Activated CD4-positive, alpha-beta memory T cell treated with anti-CD3 and anti-CD28 coated beads, Interleukin-2, amount 10 ng/mL, durations not matched to agents 7 days and 5 days (primary cell): ENCODE results near the gene IGIP. TPM values are rescaled to one million over a fixed set of nuclear protein-coding genes. Genes with fewer than 3 reads are reported as not detected.

ENCODE experiments used
- CTCF ChIA-PET: fragments of 350-600 bp; sonication (Branson Sonifier 250); formaldehyde crosslinking; loops from one replicate; lab custom pipeline; 2021; ENCODE audit warnings: antibody characterized with exemption, inconsistent platforms; lab: Charles Lee
- POLR2A ChIA-PET: fragments of 350-600 bp; sonication (Branson Sonifier 250); formaldehyde crosslinking; loops from one replicate; lab custom pipeline; 2021; ENCODE audit warnings: antibody characterized with exemption; lab: Charles Lee
- DNase-seq: peaks from one replicate; pipeline ENCODE4 v3.0.0-alpha.2; 2020
- H3K27ac Mint-ChIP-seq: one replicate; pipeline ENCODE4 v1.8.0; 2021; ENCODE audit warnings: mild to moderate bottlenecking, mixed read lengths
- H3K27me3 Mint-ChIP-seq: one replicate; pipeline ENCODE4 v1.8.0; 2021; ENCODE audit warnings: mixed read lengths
- H3K36me3 Mint-ChIP-seq: one replicate; pipeline ENCODE4 v1.8.0; 2021; ENCODE audit warnings: low read depth, mixed read lengths
- H3K4me1 Mint-ChIP-seq: one replicate; pipeline ENCODE4 v1.8.0; 2021; ENCODE audit warnings: mixed read lengths
- H3K4me3 Mint-ChIP-seq: one replicate; pipeline ENCODE4 v1.8.0; 2021; ENCODE audit warnings: mild to moderate bottlenecking, mixed read lengths
- H3K9me3 Mint-ChIP-seq: one replicate; pipeline ENCODE4 v1.8.0; 2021; ENCODE audit warnings: mixed read lengths
- total RNA-seq, 2 experiments: library from RNA; stranded (reverse); gene quantifications; one replicate each; pipeline ENCODE4 v1.2.3, GENCODE V29; 2021

The IGIP gene
- total RNA-seq, 2 experiments from 2014 or later: 4.8 to 4.9 TPM

DNA sequence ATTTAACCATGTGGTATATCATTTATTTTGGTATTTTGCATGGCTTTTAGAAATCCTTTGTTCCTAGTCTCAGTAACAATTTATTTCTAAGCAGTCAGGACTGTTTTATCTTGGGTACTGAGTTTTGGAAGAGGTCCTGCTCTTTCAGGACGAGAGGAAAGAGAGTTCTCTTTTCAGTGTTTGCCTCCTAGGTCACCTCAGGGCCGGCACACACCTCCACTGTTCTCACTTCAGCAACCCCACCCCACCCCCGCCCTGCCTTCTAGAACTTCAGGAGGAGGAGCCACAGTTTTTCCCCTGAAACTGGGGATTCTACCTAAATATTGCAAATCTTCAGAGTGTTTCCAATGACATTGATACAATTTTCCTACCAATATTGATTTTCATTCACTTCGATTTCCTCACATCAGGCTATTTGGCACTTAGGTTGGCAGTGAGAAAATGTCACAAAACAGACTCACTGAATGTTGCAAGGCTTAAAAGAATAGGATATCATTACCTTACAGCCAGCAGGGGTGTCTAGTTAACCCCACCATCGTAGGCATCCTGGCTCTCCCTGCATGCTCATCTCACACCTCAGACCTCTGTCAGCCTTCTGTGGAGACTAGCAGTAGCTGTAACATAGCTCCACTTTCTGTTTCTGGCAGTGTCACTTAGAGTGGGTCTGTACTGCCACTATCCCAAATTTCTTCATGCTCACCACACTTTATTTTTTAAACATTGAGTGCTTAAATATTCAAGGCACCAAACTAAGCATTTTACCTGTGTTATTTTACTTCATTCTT, 5.4 kb downstream of the IGIP start:
- H3K4me3 Mint-ChIP-seq: no peak overlapping the region
- no peaks in the 10 kb centered on the region for H3K36me3 Mint-ChIP-seq
- POLR2A ChIA-PET: interaction anchor here (1.1 to 1.6 kb wide), 3 partner anchors 8 to 23 kb away, joined by 3 to 4 read pairs (median 4); no protein-coding TSS in a partner anchor
- H3K27ac Mint-ChIP-seq: no peak overlapping the region
- no peaks in the 10 kb centered on the region for H3K9me3 Mint-ChIP-seq
- no peak for DNase-seq
- H3K27me3 Mint-ChIP-seq: no peaks in the 10 kb centered on the region
- CTCF ChIA-PET: interaction anchor here (0.7 to 7.7 kb wide), 2 partner anchors 10 to 14 kb away, joined by 3 to 59 read pairs; no protein-coding TSS in a partner anchor
- peaks cover 22% of the 10 kb centered on the region for H3K4me1 Mint-ChIP-seq

GRCh38 chr5:140131967-140132409, 6.3 kb downstream of the IGIP start:
- Mint-ChIP-seq H3K36me3 (no peaks in the 10 kb centered on the region), H3K4me1 (peaks cover 22% of the 10 kb centered on the region), H3K27ac (no peak overlapping the region), H3K9me3 (no peaks in the 10 kb centered on the region), H3K27me3 (no peaks in the 10 kb centered on the region), H3K4me3 (no peak overlapping the region)
- CTCF ChIA-PET: interaction anchor here (0.7 to 7.7 kb wide), 2 partner anchors 9 to 13 kb away, joined by 3 to 59 read pairs; no protein-coding TSS in a partner anchor
- POLR2A ChIA-PET: interaction anchor here (0.7 to 1.6 kb wide), 4 partner anchors 9 to 24 kb away, joined by 3 to 4 read pairs (median 4); partner anchors contain the start of gene PURA
- DNase-seq: no peak

DNA sequence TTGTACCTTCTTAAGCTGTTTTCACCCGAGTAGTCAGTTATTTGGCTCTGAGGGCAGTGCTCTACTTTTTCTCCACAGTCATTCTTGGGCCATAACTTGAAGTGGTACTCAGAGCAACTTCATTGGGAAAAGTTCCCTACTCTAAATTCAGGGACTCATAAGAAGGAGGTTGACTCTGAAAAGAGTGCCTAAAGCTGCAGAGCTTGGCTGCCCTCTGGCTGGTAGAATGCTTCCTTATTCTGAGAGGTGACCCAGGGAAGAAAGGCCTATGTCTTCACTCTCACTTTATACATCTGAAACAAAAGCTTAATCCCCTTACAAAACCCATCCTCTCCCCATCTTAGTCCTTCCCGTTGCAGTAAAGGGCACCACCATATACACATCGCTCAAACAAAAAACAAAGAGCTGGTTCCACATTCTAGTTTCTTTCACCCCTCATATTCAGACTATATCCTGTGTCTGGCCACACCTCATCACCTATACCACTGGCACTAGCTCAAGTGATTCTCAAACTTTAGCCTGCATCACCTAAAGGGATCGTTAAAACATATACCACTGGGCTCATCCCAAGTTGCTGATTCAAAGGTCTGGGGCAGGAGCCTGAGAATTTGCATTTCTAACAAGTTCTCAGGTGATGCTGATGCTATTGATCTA, 7.9 kb downstream of the IGIP start:
- no peaks in the 10 kb centered on the region for H3K36me3 Mint-ChIP-seq
- DNase-seq: no peak
- H3K27me3 Mint-ChIP-seq: no peaks in the 10 kb centered on the region
- H3K4me1 Mint-ChIP-seq: peaks cover 22% of the 10 kb centered on the region
- H3K27ac Mint-ChIP-seq: no peak overlapping the region
- ChIA-PET POLR2A (interaction anchor here (0.9 to 1.3 kb wide), 2 partner anchors 26 kb away, joined by 3 read pairs; no protein-coding TSS in a partner anchor), CTCF (interaction anchor here (0.7 to 7.7 kb wide), 4 partner anchors 11 to 368 kb away, joined by 3 to 59 read pairs (median 4); no protein-coding TSS in a partner anchor)
- no peaks in the 10 kb centered on the region for H3K9me3 Mint-ChIP-seq
- H3K4me3 Mint-ChIP-seq: no peak overlapping the region

DNA sequence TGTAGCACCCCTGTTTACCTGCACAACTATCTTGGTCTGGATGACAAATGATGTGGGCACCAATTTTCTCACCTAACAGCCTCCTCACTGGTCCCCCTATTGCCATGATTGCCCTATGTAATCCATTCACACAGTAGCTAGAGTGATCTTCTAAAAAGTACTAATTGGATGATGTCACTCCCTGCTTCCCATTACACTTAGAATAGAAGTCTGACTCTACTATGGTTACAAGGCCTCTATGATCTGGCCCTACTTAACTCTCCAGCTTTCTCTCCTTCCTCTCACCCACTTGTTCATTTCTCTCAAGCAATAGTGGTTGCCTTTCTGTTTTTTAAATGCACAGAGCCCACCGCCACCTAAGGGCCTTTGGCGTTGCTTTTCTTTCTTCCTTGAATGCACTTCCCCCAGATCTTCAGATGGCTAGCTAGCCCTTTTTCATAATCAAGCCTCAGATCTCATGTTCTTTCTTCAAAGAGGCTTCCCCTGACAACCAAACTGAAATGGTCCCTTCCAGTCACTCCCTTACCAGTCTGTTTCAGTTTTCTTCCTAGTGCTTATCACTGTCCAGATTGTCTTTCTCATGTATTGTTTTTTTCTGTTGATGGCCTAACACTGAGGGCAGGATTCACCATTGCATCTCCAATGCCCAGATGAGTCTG, 8.7 kb downstream of the IGIP start:
- Mint-ChIP-seq H3K9me3 (no peaks in the 10 kb centered on the region), H3K27ac (no peak overlapping the region)
- POLR2A ChIA-PET: interaction anchor here (0.9 kb wide), 1 partner anchor 27 kb away, joined by 3 read pairs; no protein-coding TSS in a partner anchor

DNA sequence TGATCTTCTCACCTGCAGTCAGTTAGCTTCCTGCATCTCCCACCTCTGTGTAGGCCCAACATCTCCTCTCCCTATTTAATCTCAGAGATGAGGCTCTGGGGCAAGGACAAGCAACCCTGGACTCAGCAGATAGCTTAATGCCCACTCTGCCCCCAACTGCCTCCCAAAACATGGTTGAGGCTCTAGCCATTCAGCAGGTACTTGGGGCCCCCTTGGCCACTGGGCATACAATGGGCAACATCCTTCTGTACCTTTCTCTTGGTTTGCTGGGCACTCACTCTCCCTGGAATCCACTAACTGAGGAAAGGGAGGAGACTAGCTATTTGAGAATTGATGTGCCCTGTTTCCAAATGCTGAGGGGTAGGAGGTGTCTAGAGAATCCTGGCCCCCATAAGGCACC, 9.4 kb downstream of the IGIP start:
- Mint-ChIP-seq H3K27me3 (no peaks in the 10 kb centered on the region), H3K36me3 (no peaks in the 10 kb centered on the region), H3K27ac (no peak overlapping the region), H3K9me3 (no peaks in the 10 kb centered on the region), H3K4me3 (no peak overlapping the region), H3K4me1 (peaks cover 22% of the 10 kb centered on the region)
- POLR2A ChIA-PET: no interaction called here
- no peak for DNase-seq
- CTCF ChIA-PET: interaction anchor here (1.7 to 7.7 kb wide), 2 partner anchors 10 to 166 kb away, joined by 5 to 59 read pairs; no protein-coding TSS in a partner anchor

More for the DNA sequence above, 8.7 kb downstream of the IGIP start:
- no peak overlapping the region for H3K4me3 Mint-ChIP-seq
- no peaks in the 10 kb centered on the region for H3K36me3 Mint-ChIP-seq
- H3K27me3 Mint-ChIP-seq: no peaks in the 10 kb centered on the region
- CTCF ChIA-PET: interaction anchor here (1.7 to 7.7 kb wide), 2 partner anchors 11 to 166 kb away, joined by 5 to 59 read pairs; no protein-coding TSS in a partner anchor
- peaks cover 22% of the 10 kb centered on the region for H3K4me1 Mint-ChIP-seq
- no peak for DNase-seq

DNA sequence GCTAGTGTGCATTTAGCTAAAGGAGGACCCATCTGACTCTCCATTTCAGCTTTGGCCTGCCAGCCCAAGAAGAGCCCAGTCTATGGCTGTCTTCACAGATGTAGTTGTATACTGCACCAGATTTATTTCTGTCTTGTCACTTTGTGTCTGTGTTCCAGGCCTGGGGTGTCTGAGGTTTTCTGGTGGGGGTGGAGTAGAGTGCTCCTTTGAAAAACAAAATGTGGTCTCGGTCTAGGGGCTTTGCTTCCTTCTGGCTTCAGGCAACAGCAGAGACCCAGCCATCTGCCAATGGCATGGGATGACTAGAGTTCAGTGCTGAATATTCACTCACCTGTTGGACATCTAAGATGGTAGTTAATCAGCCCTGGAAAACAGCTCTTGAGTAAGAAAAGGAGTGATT, 10.9 kb downstream of the IGIP start:
- DNase-seq: no peak
- ChIA-PET POLR2A (no interaction called here), CTCF (interaction anchor here (0.9 to 7.7 kb wide), 3 partner anchors 8 to 168 kb away, joined by 3 to 59 read pairs (median 3); no protein-coding TSS in a partner anchor)
- H3K4me3 Mint-ChIP-seq: no peak overlapping the region
- H3K9me3 Mint-ChIP-seq: no peaks in the 10 kb centered on the region
- no peaks in the 10 kb centered on the region for H3K27me3 Mint-ChIP-seq
- no peaks in the 10 kb centered on the region for H3K36me3 Mint-ChIP-seq
- no peak overlapping the region for H3K27ac Mint-ChIP-seq
- peaks cover 14% of the 10 kb centered on the region for H3K4me1 Mint-ChIP-seq

- Mint-ChIP-seq H3K27ac (no peak overlapping the region), H3K27me3 (peaks cover 8% of the 10 kb centered on the region), H3K4me3 (no peak overlapping the region), H3K4me1 (peaks cover 7% of the 10 kb centered on the region), H3K9me3 (no peaks in the 10 kb centered on the region), H3K36me3 (no peaks in the 10 kb centered on the region)
- POLR2A ChIA-PET: no interaction called here
- CTCF ChIA-PET: no interaction called here
- no peak for DNase-seq
Measured at GRCh38 chr5:140140435-140140834, 14.7 kb downstream of the IGIP start.

GRCh38 chr5:140141241-140141640, 15.5 kb downstream of the IGIP start:
- no peak overlapping the region for H3K27ac Mint-ChIP-seq
- no peaks in the 10 kb centered on the region for H3K9me3 Mint-ChIP-seq
- POLR2A ChIA-PET: interaction anchor here (0.6 kb wide), 1 partner anchor 18 kb away, joined by 3 read pairs; no protein-coding TSS in a partner anchor
- H3K36me3 Mint-ChIP-seq: no peaks in the 10 kb centered on the region
- H3K4me3 Mint-ChIP-seq: no peak overlapping the region
- CTCF ChIA-PET: interaction anchor here (1.0 to 6.1 kb wide), 5 partner anchors 10 to 67 kb away, joined by 3 to 76 read pairs (median 3); partner anchors contain the start of gene PURA
- peaks cover 11% of the 10 kb centered on the region for H3K27me3 Mint-ChIP-seq
- DNase-seq: no peak
- peaks cover 12% of the 10 kb centered on the region for H3K4me1 Mint-ChIP-seq

- peaks cover 18% of the 10 kb centered on the region for H3K4me1 Mint-ChIP-seq
- CTCF ChIA-PET: interaction anchor here (0.5 to 6.1 kb wide), 10 partner anchors 9 to 375 kb away, joined by 3 to 76 read pairs (median 4); partner anchors contain the start of gene PURA
- no peaks in the 10 kb centered on the region for H3K36me3 Mint-ChIP-seq
- POLR2A ChIA-PET: no interaction called here
- H3K4me3 Mint-ChIP-seq: no peak overlapping the region
- no peak overlapping the region for H3K27ac Mint-ChIP-seq
- no peaks in the 10 kb centered on the region for H3K9me3 Mint-ChIP-seq
- DNase-seq: no peak
- peaks cover 18% of the 10 kb centered on the region for H3K27me3 Mint-ChIP-seq
Measured at GRCh38 chr5:140142246-140142645, 16.5 kb downstream of the IGIP start.

DNA sequence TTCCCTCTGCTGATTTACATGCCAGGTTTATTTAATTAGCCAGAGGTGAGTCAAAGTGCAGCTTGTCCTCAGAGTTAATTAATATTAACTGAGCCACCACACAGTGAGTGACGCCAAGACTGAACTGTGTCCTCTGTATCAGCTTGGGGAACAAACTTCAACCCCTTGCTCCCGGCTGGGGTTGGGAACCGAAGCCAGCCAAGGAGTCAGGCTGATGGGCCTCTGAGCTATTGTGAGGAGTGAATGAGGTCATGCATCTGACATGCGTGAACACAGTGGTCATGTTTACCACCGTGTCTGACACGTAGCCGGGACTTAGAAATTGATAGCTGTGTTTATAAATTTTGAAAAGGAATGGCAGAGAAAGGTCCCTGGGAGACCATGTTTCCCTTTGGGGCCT, 17.1 kb downstream of the IGIP start:
- Mint-ChIP-seq H3K27ac (no peak overlapping the region), H3K4me1 (peaks cover 18% of the 10 kb centered on the region), H3K27me3 (peaks cover 23% of the 10 kb centered on the region), H3K36me3 (no peaks in the 10 kb centered on the region), H3K4me3 (no peak overlapping the region), H3K9me3 (no peaks in the 10 kb centered on the region)
- ChIA-PET POLR2A (no interaction called here), CTCF (interaction anchor here (1.0 to 6.1 kb wide), 15 partner anchors 8 to 174 kb away, joined by 3 to 76 read pairs (median 8); no protein-coding TSS in a partner anchor)
- DNase-seq: no peak

DNA sequence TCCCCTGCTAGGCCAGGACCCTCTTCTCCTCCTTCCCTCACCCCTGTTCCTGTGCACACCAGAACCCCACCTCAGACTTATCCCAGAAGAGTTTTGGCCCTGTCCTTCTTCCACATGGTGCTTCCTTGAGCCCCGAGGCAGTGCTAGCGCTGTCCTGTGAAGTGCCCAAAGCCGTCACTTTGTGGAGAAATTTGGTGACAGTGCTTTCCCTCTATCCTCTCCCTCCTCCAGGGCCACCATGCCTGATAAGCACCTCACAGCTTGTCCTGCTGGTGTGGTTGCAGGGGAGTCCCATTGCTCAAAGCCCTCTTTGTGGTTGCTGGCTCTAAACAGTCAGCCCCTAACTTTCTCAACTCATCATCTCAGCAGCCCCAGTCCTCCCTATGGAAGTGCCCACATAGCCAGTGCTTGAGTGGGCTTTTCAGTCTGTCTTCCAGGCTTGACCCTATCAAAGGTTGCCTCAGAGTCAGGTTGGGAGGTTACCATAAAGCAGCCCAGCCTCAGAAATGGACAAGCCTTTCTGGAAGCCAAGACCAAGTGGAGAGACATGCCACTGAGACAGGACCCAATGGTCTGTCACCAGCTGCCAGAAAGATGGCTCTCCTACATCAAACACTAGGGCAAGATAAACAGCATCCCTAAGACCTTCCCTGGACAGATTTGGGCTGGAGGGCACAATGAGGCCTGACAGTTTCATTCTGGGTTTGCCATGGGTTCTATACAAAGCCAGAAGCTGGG, 18.0 kb downstream of the IGIP start:
- ChIA-PET CTCF (interaction anchor here (0.6 to 6.1 kb wide), 25 partner anchors 9 to 551 kb away, joined by 3 to 76 read pairs (median 6); partner anchors contain the start of gene PURA), POLR2A (interaction anchor here (0.9 to 3.1 kb wide), 2 partner anchors 29 to 36 kb away, joined by 4 to 9 read pairs; no protein-coding TSS in a partner anchor)
- Mint-ChIP-seq H3K4me3 (no peak overlapping the region), H3K36me3 (no peaks in the 10 kb centered on the region), H3K9me3 (no peaks in the 10 kb centered on the region), H3K27ac (no peak overlapping the region), H3K27me3 (peaks cover 24% of the 10 kb centered on the region), H3K4me1 (peaks cover 18% of the 10 kb centered on the region)
- no peak for DNase-seq
